Right lobe of liver (tissue), 6 donors: ENCODE data around the gene CATSPERD. TPM values are rescaled to one million over a fixed set of nuclear protein-coding genes. Genes with fewer than 3 reads are reported as not detected.

Source experiments
- ATAC-seq, 4 donors: fragments of 200-7000 bp; cut with Tn5 transposase; one replicate each; pipeline ENCODE4 v1.9.1; 2020; ENCODE audit warnings: mild to moderate bottlenecking in 4 of 4, moderate library complexity in 4 of 4
- DNase-seq, 3 donors: peaks; one replicate each; pipeline ENCODE4 v3.0.0-alpha.2; 2020
- H3K27ac ChIP-seq, 3 donors: fragments of 200-600 bp; one replicate each; pipeline ENCODE4 v1.8.0; 2022
- H3K27me3 ChIP-seq, 2 donors: fragments of 200-600 bp; one replicate each; pipeline ENCODE4 v1.8.0; 2022
- H3K36me3 ChIP-seq, 4 donors: fragments of 200-600 bp; sonication (generic) in 1 of 4; one replicate each; pipeline versions ENCODE4 v1.5.1 to v1.8.0; 2017 to 2022; ENCODE audit warnings: control low read depth in 1 of 4
- H3K4me1 ChIP-seq, 4 donors: fragments of 200-600 bp; sonication (generic) in 1 of 4; one replicate each; pipeline versions ENCODE4 v1.5.1 to v1.8.0; 2017 to 2022; ENCODE audit warnings: control low read depth in 1 of 4
- H3K4me3 ChIP-seq, 3 donors: fragments of 200-600 bp; one replicate each; pipeline ENCODE4 v1.8.0; 2022
- H3K9me3 ChIP-seq, 4 donors: fragments of 200-600 bp; sonication (generic) in 1 of 4; one replicate each; pipeline versions ENCODE4 v1.5.1 to v1.8.0; 2017 to 2022; ENCODE audit warnings: control low read depth in 1 of 4
- CTCF ChIP-seq, 4 donors: fragments of 200-600 bp in 3 of 4; fragments of 450-650 bp in 1 of 4; IDR thresholded peaks; one replicate each; pipeline versions ENCODE4 v1.5.1 to v1.8.0; 2016 to 2022; ENCODE audit warnings: antibody characterized with exemption in 4 of 4, mild to moderate bottlenecking in 2 of 4
- POLR2A ChIP-seq: fragments of 450-650 bp; IDR thresholded peaks from one replicate; pipeline ENCODE4 v1.6.1; 2017; ENCODE audit warnings: antibody characterized with exemption, mild to moderate bottlenecking
- WGBS: methylation state at CpG from one replicate; pipeline ENCODE4 v1.1.6; 2018; ENCODE audit warnings: low coverage, low lambda C conversion rate; ENCODE audit not compliant: insufficient coverage; ENCODE audit errors: missing lambda C conversion rate; 5-methylcytosine and 5-hydroxymethylcytosine counted together
- intact Hi-C, 2 donors: fragments of 100-400 bp; cut with DNase I; formaldehyde crosslinking; loops; one replicate each; pipeline versions ENCODE4 v1.11.2 to v1.14.1; 2022
- total RNA-seq, 6 experiments: library from RNA; depleted of rRNA in 2 of 6; stranded (reverse); fragments of >200 nt in 2 of 6; fragmentation: NEBNext Ultra II Directional in 3 of 6; extraction: Animal tissue kit (Norgen Biotek cat#: 25700) in 3 of 6; gene quantifications; one replicate each; pipeline versions ENCODE4 v1.1.0 to v1.2.4, GENCODE V29; 2016 to 2023
- donor health status: DM: no; HTN: yes; CAD: no.
- donor health status: DM: no; HTN: no; CAD: no.
- donor health status: DM: no; HTN: no; CAD: no.
- donor health status: DM: no; HTN: yes; CAD: no.
- donor health status: DM: no; HTN: yes; CAD: no.

CATSPERD gene
- total RNA-seq, 6 experiments from 2014 or later, result not detected

GRCh38 chr19:5821521-5822180 is 101.2 kb downstream of the CATSPERD start:
- H3K9me3 ChIP-seq, result no peaks in the 10 kb centered on the region
- H3K4me1 ChIP-seq, result peaks cover 0 to 13% (median 0%) of the 10 kb centered on the region in 4 donors
- no peak overlapping the region for H3K27ac ChIP-seq
- H3K27me3 ChIP-seq, result no peaks in the 10 kb centered on the region
- no peaks in the 10 kb centered on the region for H3K36me3 ChIP-seq
- intact Hi-C loops, result loop anchor here in 1 of 2 donors (5.0 kb wide), 1 partner anchor 76 kb away; no protein-coding TSS in a partner anchor
- WGBS, result 48% methylated on average over 7 of the region's 8 CpGs
- TF ChIP-seq POLR2A (no peak), CTCF (IDR thresholded peaks at IDR 0.05) (no peak)
- ATAC-seq (no peak), DNase-seq (no peak)
- no peak overlapping the region for H3K4me3 ChIP-seq

GRCh38 chr19:5822181-5822844 is 101.9 kb downstream of the CATSPERD start:
- H3K4me1 ChIP-seq, result peaks cover 0 to 18% (median 3%) of the 10 kb centered on the region in 4 donors
- DNase-seq (peak in 1 of 3 donors; percentile 60), ATAC-seq (peak in 3 of 4 donors; percentile 5 to 10 (median 9))
- WGBS, result 38% methylated on average over 8 of the region's 30 CpGs
- H3K4me3 ChIP-seq, result no peak overlapping the region
- TF ChIP-seq POLR2A, result no peak
- TF ChIP-seq CTCF (IDR thresholded peaks at IDR 0.05), result no peak
- H3K27me3 ChIP-seq, result no peaks in the 10 kb centered on the region
- no peak overlapping the region for H3K27ac ChIP-seq
- no peaks in the 10 kb centered on the region for H3K36me3 ChIP-seq
- no peaks in the 10 kb centered on the region for H3K9me3 ChIP-seq
- intact Hi-C loops, result loop anchor here in 1 of 2 donors (5.0 kb wide), 1 partner anchor 75 kb away; no protein-coding TSS in a partner anchor

GRCh38 chr19:5823579-5824281 is 103.3 kb downstream of the CATSPERD start:
- DNase-seq (peak in 2 of 3 donors; percentile 63 to 66), ATAC-seq (peak; percentile 9 to 29 (median 20))
- Histone ChIP-seq H3K9me3 (no peaks in the 10 kb centered on the region), H3K27me3 (no peaks in the 10 kb centered on the region), H3K4me1 (peaks cover 0 to 18% (median 4%) of the 10 kb centered on the region in 4 donors), H3K4me3 (no peak overlapping the region), H3K27ac (no peak overlapping the region), H3K36me3 (no peaks in the 10 kb centered on the region)
- intact Hi-C loops, result loop anchor here in 1 of 2 donors (5.0 kb wide), 1 partner anchor 74 kb away; no protein-coding TSS in a partner anchor
- no peak for TF ChIP-seq POLR2A
- TF ChIP-seq CTCF (IDR thresholded peaks at IDR 0.05), result peak; percentile 31 to 45 (median 42)
- 50% methylated on average over 10 of the region's 30 CpGs for WGBS

- TF ChIP-seq CTCF (IDR thresholded peaks at IDR 0.05) (no peak), POLR2A (no peak)
- peaks cover 0 to 22% (median 4%) of the 10 kb centered on the region in 4 donors for H3K4me1 ChIP-seq
- no peak overlapping the region for H3K4me3 ChIP-seq
- ATAC-seq (no peak), DNase-seq (no peak)
- no peaks in the 10 kb centered on the region for H3K36me3 ChIP-seq
- no peaks in the 10 kb centered on the region for H3K27me3 ChIP-seq
- intact Hi-C loops, result loop anchor here in 1 of 2 donors (5.0 kb wide), 1 partner anchor 73 kb away; no protein-coding TSS in a partner anchor
- H3K9me3 ChIP-seq, result no peaks in the 10 kb centered on the region
- H3K27ac ChIP-seq, result no peak overlapping the region
- 90% methylated on average over 5 of the region's 10 CpGs for WGBS
Measured at GRCh38 chr19:5824751-5825150, 104.3 kb downstream of the CATSPERD start.
